Measurements from ENCODE around the gene CEBPA.
A peak's percentile ranks its signal among the peaks of the same experiment; 100 is the strongest.

Gene CEBPA

DNA sequence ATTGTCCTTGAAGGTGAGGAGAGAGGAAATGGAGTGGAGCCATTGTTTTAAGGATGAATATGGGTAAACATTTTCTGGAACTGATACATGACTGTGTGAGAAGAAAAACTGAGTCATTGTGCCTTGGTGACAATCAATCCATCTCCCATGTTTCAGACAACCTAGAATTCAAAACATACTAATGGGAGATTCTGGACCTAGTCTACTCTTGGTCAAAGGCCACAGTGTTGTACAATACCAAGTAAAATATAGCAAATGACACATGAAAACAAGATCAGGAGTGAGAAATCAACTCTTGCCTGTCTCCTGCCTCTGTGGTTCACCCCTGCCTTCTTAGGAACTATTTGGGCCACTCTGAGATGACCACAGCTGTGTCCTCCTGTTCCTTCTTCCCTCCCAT, 13.1 kb downstream of the CEBPA start:
- Histone ChIP-seq H3K4me1 (ENCODE audit: control insufficient read depth in 5 of 5, insufficient read depth in 5 of 5, low read length in 5 of 5) (peaks cover 11 to 80% (median 70%) of the 10 kb centered on the region in 5 donors), H3K36me3 (ENCODE audit: control insufficient read depth in 5 of 5, insufficient read depth in 5 of 5, low read length in 5 of 5) (no peaks in the 10 kb centered on the region), H3K27ac (ENCODE audit: low read depth, low read length) (peak overlapping the region; percentile 87), H3K9ac (ENCODE audit: low read length in 5 of 5) (no peak overlapping the region), H3K4me3 (ENCODE audit: low read depth in 1 of 5, low read length in 5 of 5) (peak overlapping the region in 1 of 5 donors; percentile 3), H3K9me3 (ENCODE audit: control insufficient read depth in 5 of 5, low read length in 5 of 5) (peaks cover 3 to 23% (median 17%) of the 10 kb centered on the region in 5 donors), H3K27me3 (ENCODE audit: control insufficient read depth in 5 of 5, insufficient read depth in 4 of 5, low read length in 5 of 5) (no peaks in the 10 kb centered on the region)

DNA sequence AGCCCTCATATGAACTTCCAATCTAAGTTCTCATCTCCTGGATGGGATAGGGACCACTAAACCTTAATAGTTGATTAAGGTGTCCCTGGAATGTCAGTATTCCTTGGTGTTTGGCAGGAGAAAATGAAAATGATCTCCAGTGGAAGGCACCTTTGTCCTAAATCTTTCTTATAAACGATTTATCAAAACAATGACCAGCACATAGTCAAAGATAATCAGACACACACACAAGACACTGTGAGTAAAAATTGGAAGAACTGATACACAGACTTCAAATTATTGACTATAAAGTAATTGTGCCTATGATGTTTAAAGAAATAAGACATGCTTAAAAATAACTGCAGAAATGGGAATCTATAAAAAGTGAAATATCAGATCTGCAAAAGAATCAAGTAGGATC, 13.7 kb downstream of the CEBPA start:
- Histone ChIP-seq H3K27me3 (ENCODE audit: control insufficient read depth in 5 of 5, insufficient read depth in 4 of 5, low read length in 5 of 5) (no peaks in the 10 kb centered on the region), H3K4me3 (ENCODE audit: low read depth in 1 of 5, low read length in 5 of 5) (peak overlapping the region in 1 of 5 donors; percentile 16), H3K4me1 (ENCODE audit: control insufficient read depth in 5 of 5, insufficient read depth in 5 of 5, low read length in 5 of 5) (peaks cover 11 to 76% (median 66%) of the 10 kb centered on the region in 5 donors), H3K36me3 (ENCODE audit: control insufficient read depth in 5 of 5, insufficient read depth in 5 of 5, low read length in 5 of 5) (no peaks in the 10 kb centered on the region), H3K27ac (ENCODE audit: low read depth, low read length) (no peak overlapping the region), H3K9me3 (ENCODE audit: control insufficient read depth in 5 of 5, low read length in 5 of 5) (peaks cover 3 to 23% (median 17%) of the 10 kb centered on the region in 5 donors), H3K9ac (ENCODE audit: low read length in 5 of 5) (no peak overlapping the region)

DNA sequence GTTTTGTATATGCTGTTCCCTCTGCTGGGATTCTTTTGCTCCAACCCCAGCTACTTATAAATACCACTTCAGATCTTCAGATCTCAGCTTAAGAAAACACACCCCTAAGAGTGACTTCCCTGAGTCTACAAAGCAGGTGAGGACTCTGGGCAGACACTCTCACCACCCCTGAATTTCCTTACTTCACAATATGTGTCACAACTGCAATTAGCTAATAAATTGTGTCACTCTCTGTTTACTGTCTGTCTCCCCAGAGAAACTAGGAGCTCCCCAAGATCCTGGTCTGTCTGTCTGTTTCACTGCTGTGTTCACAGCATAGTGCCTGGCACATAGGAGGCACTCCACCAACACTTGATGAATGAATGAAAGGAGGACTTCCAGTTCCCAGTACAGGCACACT, 14.4 kb downstream of the CEBPA start:
- Histone ChIP-seq H3K27me3 (ENCODE audit: control insufficient read depth in 5 of 5, insufficient read depth in 4 of 5, low read length in 5 of 5) (no peaks in the 10 kb centered on the region), H3K9me3 (ENCODE audit: control insufficient read depth in 5 of 5, low read length in 5 of 5) (peaks cover 3 to 23% (median 17%) of the 10 kb centered on the region in 5 donors), H3K36me3 (ENCODE audit: control insufficient read depth in 5 of 5, insufficient read depth in 5 of 5, low read length in 5 of 5) (no peaks in the 10 kb centered on the region), H3K4me3 (ENCODE audit: low read depth in 1 of 5, low read length in 5 of 5) (no peak overlapping the region), H3K27ac (ENCODE audit: low read depth, low read length) (no peak overlapping the region), H3K4me1 (ENCODE audit: control insufficient read depth in 5 of 5, insufficient read depth in 5 of 5, low read length in 5 of 5) (peaks cover 10 to 73% (median 64%) of the 10 kb centered on the region in 5 donors), H3K9ac (ENCODE audit: low read length in 5 of 5) (no peak overlapping the region)

DNA sequence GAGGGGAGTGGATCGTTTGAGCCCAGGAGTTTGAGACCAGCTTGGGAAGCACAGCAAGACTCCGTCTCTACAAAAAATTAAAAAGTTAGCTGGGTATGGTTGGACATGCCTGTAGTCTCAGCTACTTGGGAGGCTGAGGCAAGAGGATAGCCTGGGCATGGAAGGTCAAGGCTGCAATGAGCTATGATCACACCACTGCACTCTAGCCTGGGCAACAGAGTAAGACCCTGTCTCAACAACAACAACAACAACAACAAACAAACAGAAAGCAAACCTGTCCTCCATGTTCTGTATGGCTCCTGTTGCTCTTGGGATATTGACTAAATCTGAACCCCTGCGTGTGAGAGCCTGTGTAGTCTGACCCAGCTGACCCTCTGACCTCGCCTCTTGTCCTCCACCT, 14.9 kb downstream of the CEBPA start:
- H3K4me3 ChIP-seq (ENCODE audit: low read depth in 1 of 5, low read length in 5 of 5) = no peak overlapping the region
- no peaks in the 10 kb centered on the region for H3K27me3 ChIP-seq (ENCODE audit: control insufficient read depth in 5 of 5, insufficient read depth in 4 of 5, low read length in 5 of 5)
- peaks cover 6 to 73% (median 64%) of the 10 kb centered on the region in 5 donors for H3K4me1 ChIP-seq (ENCODE audit: control insufficient read depth in 5 of 5, insufficient read depth in 5 of 5, low read length in 5 of 5)
- no peaks in the 10 kb centered on the region for H3K36me3 ChIP-seq (ENCODE audit: control insufficient read depth in 5 of 5, insufficient read depth in 5 of 5, low read length in 5 of 5)
- no peak overlapping the region for H3K27ac ChIP-seq (ENCODE audit: low read depth, low read length)
- H3K9ac ChIP-seq (ENCODE audit: low read length in 5 of 5) = no peak overlapping the region
- H3K9me3 ChIP-seq (ENCODE audit: control insufficient read depth in 5 of 5, low read length in 5 of 5) = peaks cover 3 to 23% (median 17%) of the 10 kb centered on the region in 5 donors

DNA sequence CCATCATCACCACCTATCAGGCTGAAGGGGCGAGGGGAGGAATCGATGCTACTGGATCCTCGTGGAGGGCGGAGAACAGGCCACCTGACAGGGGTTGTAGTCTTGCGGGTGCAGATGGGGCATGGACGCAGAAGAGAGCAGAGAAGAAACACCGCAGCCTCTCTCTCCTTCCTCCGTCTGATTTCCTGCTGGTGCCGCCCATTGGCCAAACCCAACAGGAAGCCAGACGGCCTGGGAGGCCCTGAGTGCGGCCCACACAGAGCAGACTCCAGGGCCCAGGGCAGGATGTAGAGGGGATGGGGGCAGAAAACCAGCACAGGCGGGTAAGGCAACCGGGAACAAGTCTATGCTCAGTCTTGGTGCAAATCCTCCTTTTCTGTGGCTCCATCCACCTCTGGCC, 15.4 kb downstream of the CEBPA start:
- no peak overlapping the region for H3K9ac ChIP-seq (ENCODE audit: low read length in 5 of 5)
- H3K4me3 ChIP-seq (ENCODE audit: low read depth in 1 of 5, low read length in 5 of 5) = no peak overlapping the region
- no peak overlapping the region for H3K27ac ChIP-seq (ENCODE audit: low read depth, low read length)
- peaks cover 3 to 23% (median 17%) of the 10 kb centered on the region in 5 donors for H3K9me3 ChIP-seq (ENCODE audit: control insufficient read depth in 5 of 5, low read length in 5 of 5)
- peaks cover 5 to 73% (median 64%) of the 10 kb centered on the region in 5 donors for H3K4me1 ChIP-seq (ENCODE audit: control insufficient read depth in 5 of 5, insufficient read depth in 5 of 5, low read length in 5 of 5)
- no peaks in the 10 kb centered on the region for H3K36me3 ChIP-seq (ENCODE audit: control insufficient read depth in 5 of 5, insufficient read depth in 5 of 5, low read length in 5 of 5)
- no peaks in the 10 kb centered on the region for H3K27me3 ChIP-seq (ENCODE audit: control insufficient read depth in 5 of 5, insufficient read depth in 4 of 5, low read length in 5 of 5)

DNA sequence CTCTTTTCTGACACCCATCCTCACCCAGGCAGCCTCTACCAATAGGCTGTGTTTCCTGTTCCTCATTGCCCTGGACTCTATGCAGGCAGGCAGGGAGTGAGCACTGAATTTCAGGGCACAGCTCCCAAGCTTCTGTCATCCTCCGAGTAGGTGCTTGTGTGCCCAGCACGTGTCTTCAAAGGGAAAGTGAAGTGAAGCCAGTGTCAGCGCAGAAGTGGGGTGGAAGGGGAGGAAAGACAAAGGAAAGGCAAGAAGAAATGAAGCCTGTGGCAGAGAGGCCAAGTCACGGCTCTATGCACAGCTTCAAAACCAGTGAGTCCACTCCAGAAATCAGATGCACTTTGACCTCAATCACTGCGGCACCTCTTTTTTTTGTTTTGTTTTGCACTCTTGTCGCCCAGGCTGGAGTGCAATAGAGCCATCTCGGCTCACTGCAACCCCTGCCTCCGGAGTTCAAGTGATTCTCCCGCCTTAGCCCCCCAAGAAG, 16.9 kb downstream of the CEBPA start:
- H3K9me3 ChIP-seq (ENCODE audit: control insufficient read depth in 5 of 5, low read length in 5 of 5) = peaks cover 3 to 23% (median 17%) of the 10 kb centered on the region in 5 donors
- H3K4me1 ChIP-seq (ENCODE audit: control insufficient read depth in 5 of 5, insufficient read depth in 5 of 5, low read length in 5 of 5) = peaks cover 7 to 73% (median 64%) of the 10 kb centered on the region in 5 donors
- no peak overlapping the region for H3K4me3 ChIP-seq (ENCODE audit: low read depth in 1 of 5, low read length in 5 of 5)
- H3K27ac ChIP-seq (ENCODE audit: low read depth, low read length) = peak overlapping the region; percentile 61
- no peak overlapping the region for H3K9ac ChIP-seq (ENCODE audit: low read length in 5 of 5)
- no peaks in the 10 kb centered on the region for H3K36me3 ChIP-seq (ENCODE audit: control insufficient read depth in 5 of 5, insufficient read depth in 5 of 5, low read length in 5 of 5)
- H3K27me3 ChIP-seq (ENCODE audit: control insufficient read depth in 5 of 5, insufficient read depth in 4 of 5, low read length in 5 of 5) = no peaks in the 10 kb centered on the region

DNA sequence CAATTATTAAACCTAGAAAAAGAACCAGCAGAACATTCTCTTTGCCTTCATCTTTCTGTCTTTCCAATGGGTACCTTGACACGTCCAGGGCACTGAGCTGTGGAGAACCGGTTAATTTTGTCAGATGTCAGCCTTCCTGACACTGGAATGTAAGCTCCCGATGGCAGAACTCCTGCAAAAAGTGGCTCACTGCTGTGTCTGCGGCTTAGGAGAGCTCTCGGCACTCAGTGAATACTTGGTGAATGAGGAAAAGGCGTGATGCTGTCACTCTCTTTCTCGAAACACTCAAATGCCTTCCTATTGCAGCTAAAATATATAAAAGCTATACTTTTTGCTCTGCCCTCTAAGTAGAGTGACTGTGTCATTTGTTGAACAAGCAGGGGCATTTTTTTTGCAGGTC, 17.6 kb downstream of the CEBPA start:
- Histone ChIP-seq H3K27ac (ENCODE audit: low read depth, low read length) (peak overlapping the region; percentile 61), H3K4me3 (ENCODE audit: low read depth in 1 of 5, low read length in 5 of 5) (no peak overlapping the region), H3K36me3 (ENCODE audit: control insufficient read depth in 5 of 5, insufficient read depth in 5 of 5, low read length in 5 of 5) (no peaks in the 10 kb centered on the region), H3K9me3 (ENCODE audit: control insufficient read depth in 5 of 5, low read length in 5 of 5) (peaks cover 3 to 21% (median 17%) of the 10 kb centered on the region in 5 donors), H3K27me3 (ENCODE audit: control insufficient read depth in 5 of 5, insufficient read depth in 4 of 5, low read length in 5 of 5) (no peaks in the 10 kb centered on the region), H3K9ac (ENCODE audit: low read length in 5 of 5) (no peak overlapping the region), H3K4me1 (ENCODE audit: control insufficient read depth in 5 of 5, insufficient read depth in 5 of 5, low read length in 5 of 5) (peaks cover 7 to 73% (median 64%) of the 10 kb centered on the region in 5 donors)

DNA sequence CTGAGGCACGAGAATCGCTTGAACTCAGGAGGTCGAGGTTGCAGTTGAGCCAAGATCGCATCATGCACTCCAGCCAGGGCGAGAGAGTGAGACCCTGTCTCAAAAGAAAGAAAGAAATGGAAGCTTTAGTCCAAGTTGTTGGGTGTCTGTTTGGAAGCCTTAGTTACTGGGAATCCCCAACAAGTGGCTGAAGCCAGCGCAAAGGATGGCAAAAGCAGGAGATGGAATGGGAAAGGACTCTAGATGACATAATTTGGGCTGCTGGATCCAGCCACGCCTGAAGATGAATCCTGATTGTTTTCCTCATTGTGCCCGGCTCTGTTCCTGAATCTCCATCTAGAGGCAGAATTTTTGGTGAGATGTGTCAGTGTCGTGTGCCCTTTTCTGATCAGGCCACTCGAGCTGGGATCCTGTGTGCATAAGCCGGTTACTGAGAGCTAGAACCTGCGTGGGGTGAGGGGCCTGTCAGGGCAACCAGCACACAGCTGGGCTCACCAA, 18.1 kb downstream of the CEBPA start:
- H3K9ac ChIP-seq (ENCODE audit: low read length in 5 of 5) = no peak overlapping the region
- H3K4me3 ChIP-seq (ENCODE audit: low read depth in 1 of 5, low read length in 5 of 5) = no peak overlapping the region
- peak overlapping the region; percentile 61 for H3K27ac ChIP-seq (ENCODE audit: low read depth, low read length)
- no peaks in the 10 kb centered on the region for H3K36me3 ChIP-seq (ENCODE audit: control insufficient read depth in 5 of 5, insufficient read depth in 5 of 5, low read length in 5 of 5)
- H3K4me1 ChIP-seq (ENCODE audit: control insufficient read depth in 5 of 5, insufficient read depth in 5 of 5, low read length in 5 of 5) = peaks cover 7 to 73% (median 65%) of the 10 kb centered on the region in 5 donors
- peaks cover 3 to 16% (median 13%) of the 10 kb centered on the region in 5 donors for H3K9me3 ChIP-seq (ENCODE audit: control insufficient read depth in 5 of 5, low read length in 5 of 5)
- no peaks in the 10 kb centered on the region for H3K27me3 ChIP-seq (ENCODE audit: control insufficient read depth in 5 of 5, insufficient read depth in 4 of 5, low read length in 5 of 5)

DNA sequence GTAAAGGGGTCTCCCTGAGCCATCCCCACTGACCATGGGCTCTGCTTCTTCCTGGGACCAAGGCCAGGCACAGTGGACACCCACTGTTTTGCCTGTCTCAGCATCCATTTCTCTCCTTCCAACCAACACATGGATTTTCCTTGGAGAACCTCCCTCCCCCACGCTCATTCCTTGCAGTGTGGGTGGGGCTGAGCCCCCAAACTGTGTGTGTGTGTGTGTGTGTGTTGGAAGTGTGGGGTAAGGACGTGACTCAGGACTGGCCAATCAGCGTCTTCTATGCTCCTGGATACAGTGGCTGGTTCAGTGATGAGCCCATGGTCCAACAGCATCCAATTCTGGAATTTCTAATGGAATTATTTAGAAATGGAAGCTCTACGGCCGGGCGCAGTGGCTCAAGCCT, 18.7 kb downstream of the CEBPA start:
- H3K4me1 ChIP-seq (ENCODE audit: control insufficient read depth in 5 of 5, insufficient read depth in 5 of 5, low read length in 5 of 5) = peaks cover 7 to 79% (median 71%) of the 10 kb centered on the region in 5 donors
- H3K9me3 ChIP-seq (ENCODE audit: control insufficient read depth in 5 of 5, low read length in 5 of 5) = peaks cover 2 to 12% (median 8%) of the 10 kb centered on the region in 5 donors
- H3K27ac ChIP-seq (ENCODE audit: low read depth, low read length) = peak overlapping the region; percentile 88
- H3K27me3 ChIP-seq (ENCODE audit: control insufficient read depth in 5 of 5, insufficient read depth in 4 of 5, low read length in 5 of 5) = no peaks in the 10 kb centered on the region
- peak overlapping the region in 1 of 5 donors; percentile 27 for H3K9ac ChIP-seq (ENCODE audit: low read length in 5 of 5)
- H3K36me3 ChIP-seq (ENCODE audit: control insufficient read depth in 5 of 5, insufficient read depth in 5 of 5, low read length in 5 of 5) = no peaks in the 10 kb centered on the region
- no peak overlapping the region for H3K4me3 ChIP-seq (ENCODE audit: low read depth in 1 of 5, low read length in 5 of 5)

DNA sequence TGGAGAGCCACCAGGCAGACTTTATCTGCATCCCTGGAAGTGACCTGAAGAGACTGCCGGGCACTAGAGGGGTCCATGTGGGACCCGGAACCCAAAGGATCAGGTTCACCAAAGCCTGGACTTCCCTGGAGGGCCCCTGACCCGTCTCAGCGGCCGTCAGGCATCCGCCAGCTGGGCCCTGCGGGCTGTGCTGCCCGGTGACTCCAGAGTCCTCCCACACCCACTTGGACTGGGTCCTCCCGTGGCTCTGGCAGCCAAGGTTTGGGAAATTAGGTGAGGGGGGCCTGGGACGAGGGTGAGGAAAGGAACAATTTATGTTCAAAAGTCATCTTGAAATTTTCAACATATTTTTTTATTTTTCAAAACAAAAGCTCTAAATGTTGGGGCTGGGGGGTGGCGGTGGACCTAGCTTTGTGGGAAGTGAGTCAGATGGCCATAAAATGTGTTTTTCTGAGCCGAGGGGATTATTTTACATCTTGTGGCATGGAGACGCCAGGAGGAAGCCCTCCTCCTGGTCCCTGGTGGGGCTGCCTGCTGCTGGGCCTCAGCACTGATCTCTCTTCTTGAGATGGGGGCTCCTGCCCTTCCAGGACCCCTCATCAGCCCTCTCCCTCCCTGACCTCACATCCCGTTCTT, 20.2 kb downstream of the CEBPA start:
- Histone ChIP-seq H3K4me3 (ENCODE audit: low read depth in 1 of 5, low read length in 5 of 5) (peak overlapping the region in 1 of 5 donors; percentile 48), H3K9me3 (ENCODE audit: control insufficient read depth in 5 of 5, low read length in 5 of 5) (no peaks in the 10 kb centered on the region), H3K9ac (ENCODE audit: low read length in 5 of 5) (peak overlapping the region in 3 of 5 donors; percentile 8 to 52 (median 26)), H3K27ac (ENCODE audit: low read depth, low read length) (peak overlapping the region; percentile 88), H3K4me1 (ENCODE audit: control insufficient read depth in 5 of 5, insufficient read depth in 5 of 5, low read length in 5 of 5) (peaks cover 6 to 91% (median 81%) of the 10 kb centered on the region in 5 donors), H3K36me3 (ENCODE audit: control insufficient read depth in 5 of 5, insufficient read depth in 5 of 5, low read length in 5 of 5) (no peaks in the 10 kb centered on the region), H3K27me3 (ENCODE audit: control insufficient read depth in 5 of 5, insufficient read depth in 4 of 5, low read length in 5 of 5) (no peaks in the 10 kb centered on the region)
